Measurements from ENCODE around the gene SPI1.

GRCh38 chr11:47337229-47337924 is 41.0 kb downstream of the SPI1 start:
- TF ChIP-seq EZH2 (IDR thresholded peaks at IDR 0.05): no peak
- no peak for TF ChIP-seq FOXP2 (optimal IDR thresholded peaks at IDR 0.05; ENCODE audit: control extremely low read depth, extremely low read length, insufficient read depth)
- no peak for TF ChIP-seq POLR2AphosphoS5 (IDR thresholded peaks at IDR 0.05; ENCODE audit: borderline replicate concordance, low read depth, low read length)

Data from SK-N-MC (cell line).